ENCODE data around the gene NPM1.
"Not testable (repeated sequence)": the region's sequence is repeated elsewhere in the genome, so short reads cannot be mapped to it uniquely, and the experiment has no call there.

Gene NPM1

GRCh38 chr5:171413993-171414392 is 26.3 kb downstream of the NPM1 start:
- 95% methylated on average over 5 of the region's 5 CpGs for WGBS
- H3K27ac ChIP-seq (ENCODE audit: low read depth, low read length); H3K4me1 ChIP-seq (ENCODE audit: insufficient read depth, low read length); H3K9ac ChIP-seq (ENCODE audit: low read depth, low read length); H3K9me3 ChIP-seq (ENCODE audit: insufficient read depth, low read depth, low read length); H3K27me3 ChIP-seq (ENCODE audit: insufficient read depth, low read length); H3K4me3 ChIP-seq (ENCODE audit: low read length): not testable (repeated sequence)
- peaks cover 47% of the 10 kb centered on the region for H3K36me3 ChIP-seq (ENCODE audit: insufficient read depth, low read length)

- Histone ChIP-seq H3K27ac (ENCODE audit: low read depth, low read length) (no peak overlapping the region), H3K4me1 (ENCODE audit: insufficient read depth, low read length) (peaks cover 7% of the 10 kb centered on the region; the same call in 1 of the 2 replicates)
- 86% methylated on average over 9 of the region's 9 CpGs for whole genome bisulfite sequencing
Observed at GRCh38 chr5:171415115-171415730, 27.6 kb downstream of the NPM1 start.

GRCh38 chr5:171416160-171417049 is 28.8 kb downstream of the NPM1 start:
- Histone ChIP-seq H3K9ac (ENCODE audit: low read depth, low read length) (no peak overlapping the region), H3K27ac (ENCODE audit: low read depth, low read length) (no peak overlapping the region), H3K4me1 (ENCODE audit: insufficient read depth, low read length) (peaks cover 12% of the 10 kb centered on the region; the same call in 1 of the 2 replicates), H3K9me3 (ENCODE audit: insufficient read depth, low read depth, low read length) (no peaks in the 10 kb centered on the region), H3K36me3 (ENCODE audit: insufficient read depth, low read length) (peaks cover 24% of the 10 kb centered on the region), H3K27me3 (ENCODE audit: insufficient read depth, low read length) (peaks cover 25% of the 10 kb centered on the region), H3K4me3 (ENCODE audit: low read length) (no peak overlapping the region)
- WGBS: 90% methylated on average over 11 of the region's 11 CpGs

More at GRCh38 chr5:171415115-171415730, 27.6 kb downstream of the NPM1 start:
- Histone ChIP-seq H3K36me3 (ENCODE audit: insufficient read depth, low read length) (peaks cover 35% of the 10 kb centered on the region), H3K9ac (ENCODE audit: low read depth, low read length) (no peak overlapping the region), H3K4me3 (ENCODE audit: low read length) (no peak overlapping the region), H3K9me3 (ENCODE audit: insufficient read depth, low read depth, low read length) (no peaks in the 10 kb centered on the region), H3K27me3 (ENCODE audit: insufficient read depth, low read length) (peaks cover 14% of the 10 kb centered on the region)

DNA sequence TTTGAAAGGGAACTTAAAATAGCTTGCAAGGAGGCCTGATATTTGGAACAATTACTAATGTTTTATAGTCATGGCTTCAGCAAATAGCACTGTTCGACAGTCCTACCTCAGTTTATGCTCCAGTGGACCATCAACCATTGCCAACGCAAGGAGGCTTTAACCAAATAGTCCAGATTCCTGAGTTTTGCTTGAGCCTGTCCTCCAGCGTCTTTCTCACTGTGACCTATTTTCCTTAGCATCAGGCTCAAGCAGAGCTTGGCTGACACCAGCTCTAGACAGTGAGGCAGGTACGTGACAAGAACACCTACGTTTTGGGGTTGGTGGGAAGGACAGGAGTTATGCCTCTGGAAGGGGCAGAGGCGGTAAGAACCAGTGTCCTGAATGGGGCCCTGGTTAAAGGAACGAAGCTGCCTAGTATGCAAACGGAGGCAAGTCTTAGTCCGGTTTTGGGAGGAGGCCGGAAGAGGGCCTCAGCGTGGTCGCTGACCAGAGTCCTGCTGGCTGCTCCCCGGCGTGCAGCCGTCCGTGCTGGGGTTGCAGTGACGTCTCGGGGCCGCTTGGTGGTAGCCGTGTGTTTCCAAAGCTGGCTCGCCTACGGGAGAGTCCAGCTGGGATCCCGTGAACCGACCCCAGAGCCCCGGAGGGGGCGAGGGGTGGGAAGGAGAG is 30.8 kb downstream of the NPM1 start:
- Histone ChIP-seq H3K9ac (ENCODE audit: low read depth, low read length) (no peak overlapping the region; the same call in 1 of the 2 replicates), H3K9me3 (ENCODE audit: insufficient read depth, low read depth, low read length) (no peaks in the 10 kb centered on the region), H3K27me3 (ENCODE audit: insufficient read depth, low read length) (peaks cover 45% of the 10 kb centered on the region), H3K4me3 (ENCODE audit: low read length) (peak overlapping the region; percentile 65), H3K4me1 (ENCODE audit: insufficient read depth, low read length) (peaks cover 28% of the 10 kb centered on the region), H3K36me3 (ENCODE audit: insufficient read depth, low read length) (peaks cover 4% of the 10 kb centered on the region), H3K27ac (ENCODE audit: low read depth, low read length) (peak overlapping the region; percentile 17; the same call in 1 of the 2 replicates)
- 7% methylated on average over 26 of the region's 26 CpGs for WGBS

GRCh38 chr5:171418982-171419687 is 31.5 kb downstream of the NPM1 start, which contains the start of gene FGF18:
FGF18 (plus strand) TSS chr5:171419647; CDS start chr5:171420200, 553 bp downstream.
- peak within 1 kb of the TSS; percentile 65 for H3K4me3 ChIP-seq (ENCODE audit: low read length)
- H3K9me3 ChIP-seq (ENCODE audit: insufficient read depth, low read depth, low read length): no peaks in the 10 kb centered on the region
- H3K36me3 ChIP-seq (ENCODE audit: insufficient read depth, low read length): no peaks in the 10 kb centered on the region
- peak within 1 kb of the TSS; percentile 44; the same call in 1 of the 2 replicates for H3K27ac ChIP-seq (ENCODE audit: low read depth, low read length)
- WGBS: under 1% methylated on average over 74 of the region's 74 CpGs
- H3K9ac ChIP-seq (ENCODE audit: low read depth, low read length): peak within 1 kb of the TSS; percentile 25
- peaks cover 28% of the 10 kb centered on the region for H3K4me1 ChIP-seq (ENCODE audit: insufficient read depth, low read length)
- peaks cover 45% of the 10 kb centered on the region for H3K27me3 ChIP-seq (ENCODE audit: insufficient read depth, low read length)

- Histone ChIP-seq H3K27ac (ENCODE audit: low read depth, low read length) (no peak overlapping the region), H3K9ac (ENCODE audit: low read depth, low read length) (peak overlapping the region; percentile 25; the same call in 1 of the 2 replicates), H3K4me3 (ENCODE audit: low read length) (peak overlapping the region; percentile 65), H3K9me3 (ENCODE audit: insufficient read depth, low read depth, low read length) (no peaks in the 10 kb centered on the region), H3K36me3 (ENCODE audit: insufficient read depth, low read length) (no peaks in the 10 kb centered on the region), H3K27me3 (ENCODE audit: insufficient read depth, low read length) (peaks cover 47% of the 10 kb centered on the region), H3K4me1 (ENCODE audit: insufficient read depth, low read length) (peaks cover 29% of the 10 kb centered on the region)
- under 1% methylated on average over 95 of the region's 95 CpGs for WGBS
Observed at GRCh38 chr5:171419688-171420430, 32.2 kb downstream of the NPM1 start.

- H3K9ac ChIP-seq (ENCODE audit: low read depth, low read length): no peak overlapping the region
- under 1% methylated on average over 65 of the region's 65 CpGs for WGBS
Observed at GRCh38 chr5:171420431-171421241, 33.0 kb downstream of the NPM1 start.

GRCh38 chr5:171421331-171422262 is 33.9 kb downstream of the NPM1 start:
- Histone ChIP-seq H3K36me3 (ENCODE audit: insufficient read depth, low read length) (no peaks in the 10 kb centered on the region), H3K27me3 (ENCODE audit: insufficient read depth, low read length) (peaks cover 47% of the 10 kb centered on the region), H3K9me3 (ENCODE audit: insufficient read depth, low read depth, low read length) (no peaks in the 10 kb centered on the region), H3K4me3 (ENCODE audit: low read length) (peak overlapping the region; percentile 65), H3K9ac (ENCODE audit: low read depth, low read length) (no peak overlapping the region), H3K4me1 (ENCODE audit: insufficient read depth, low read length) (peaks cover 32% of the 10 kb centered on the region), H3K27ac (ENCODE audit: low read depth, low read length) (no peak overlapping the region)
- WGBS: 46% methylated on average over 15 of the region's 16 CpGs

More at GRCh38 chr5:171420431-171421241, 33.0 kb downstream of the NPM1 start:
- Histone ChIP-seq H3K4me3 (ENCODE audit: low read length) (peak overlapping the region; percentile 65), H3K36me3 (ENCODE audit: insufficient read depth, low read length) (no peaks in the 10 kb centered on the region), H3K27me3 (ENCODE audit: insufficient read depth, low read length) (peaks cover 47% of the 10 kb centered on the region), H3K4me1 (ENCODE audit: insufficient read depth, low read length) (peaks cover 32% of the 10 kb centered on the region), H3K9me3 (ENCODE audit: insufficient read depth, low read depth, low read length) (no peaks in the 10 kb centered on the region), H3K27ac (ENCODE audit: low read depth, low read length) (no peak overlapping the region)

- H3K4me3 ChIP-seq (ENCODE audit: low read length): no peak overlapping the region
- no peaks in the 10 kb centered on the region for H3K36me3 ChIP-seq (ENCODE audit: insufficient read depth, low read length)
- peaks cover 32% of the 10 kb centered on the region for H3K4me1 ChIP-seq (ENCODE audit: insufficient read depth, low read length)
- no peak overlapping the region for H3K27ac ChIP-seq (ENCODE audit: low read depth, low read length)
- H3K27me3 ChIP-seq (ENCODE audit: insufficient read depth, low read length): peaks cover 47% of the 10 kb centered on the region
- no peaks in the 10 kb centered on the region for H3K9me3 ChIP-seq (ENCODE audit: insufficient read depth, low read depth, low read length)
- 89% methylated on average over 2 of the region's 2 CpGs for WGBS
- no peak overlapping the region for H3K9ac ChIP-seq (ENCODE audit: low read depth, low read length)
Observed at GRCh38 chr5:171422495-171422894, 34.8 kb downstream of the NPM1 start.

Measured in HUES64 (cell line).